HG03457 (cell line): ENCODE results near the gene PLPP7.
"Not testable (repeated sequence)": the region's sequence is repeated elsewhere in the genome, so short reads cannot be mapped to it uniquely, and the experiment has no call there.

Experiments
- ATAC-seq: cut with Tn5 transposase; IDR thresholded peaks from one replicate; pipeline ENCODE4 v1.9.1; 2021; ENCODE audit warnings: moderate number of reproducible peaks; ENCODE audit not compliant: unreplicated experiment

Gene PLPP7

DNA sequence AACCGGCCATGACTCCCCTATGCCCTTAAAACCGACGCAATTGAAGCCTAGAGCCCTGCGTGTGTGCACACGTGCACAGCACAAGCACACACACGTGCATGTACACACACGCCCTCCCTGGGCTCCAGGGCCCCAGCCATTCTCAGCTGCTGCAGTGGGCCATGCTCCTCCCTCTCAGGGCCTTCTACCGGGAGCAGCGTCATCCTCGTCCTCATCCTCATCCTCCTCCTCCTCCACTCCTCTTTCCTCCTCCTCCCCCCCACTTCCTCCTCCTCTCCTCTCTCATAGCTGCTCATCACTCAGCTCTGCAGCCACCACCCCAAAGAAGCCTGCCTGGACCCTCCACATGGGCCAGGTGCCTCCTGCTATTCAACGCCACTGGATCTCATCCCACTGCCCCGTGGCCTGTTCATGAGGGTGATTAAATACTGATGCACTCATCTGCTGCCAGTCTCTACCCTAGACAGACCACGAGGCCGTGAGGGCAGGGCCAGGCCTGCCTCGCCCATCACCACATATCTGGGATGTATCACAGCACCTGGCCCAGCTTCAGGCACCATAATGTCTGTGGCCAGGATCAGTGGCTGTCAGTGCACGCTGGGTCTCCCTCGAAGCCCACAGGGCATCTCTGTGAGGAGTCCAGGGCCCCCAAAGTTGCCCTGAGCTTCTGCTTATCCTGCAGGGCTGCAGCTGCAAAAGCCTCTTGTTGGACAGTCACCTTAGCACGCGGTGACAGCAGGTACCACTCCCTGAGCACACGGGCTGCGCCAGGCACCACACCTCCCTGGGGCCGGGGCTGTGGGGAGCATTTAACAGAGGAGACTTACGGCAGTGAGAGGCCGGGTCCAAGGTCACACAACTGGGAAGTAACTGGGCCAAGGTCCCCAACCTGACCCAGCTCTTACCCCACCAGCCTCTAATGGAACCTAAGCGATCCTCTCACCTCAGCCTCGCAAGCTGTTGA is 23.0 kb upstream of the PLPP7 start:
- no peak for ATAC-seq

DNA sequence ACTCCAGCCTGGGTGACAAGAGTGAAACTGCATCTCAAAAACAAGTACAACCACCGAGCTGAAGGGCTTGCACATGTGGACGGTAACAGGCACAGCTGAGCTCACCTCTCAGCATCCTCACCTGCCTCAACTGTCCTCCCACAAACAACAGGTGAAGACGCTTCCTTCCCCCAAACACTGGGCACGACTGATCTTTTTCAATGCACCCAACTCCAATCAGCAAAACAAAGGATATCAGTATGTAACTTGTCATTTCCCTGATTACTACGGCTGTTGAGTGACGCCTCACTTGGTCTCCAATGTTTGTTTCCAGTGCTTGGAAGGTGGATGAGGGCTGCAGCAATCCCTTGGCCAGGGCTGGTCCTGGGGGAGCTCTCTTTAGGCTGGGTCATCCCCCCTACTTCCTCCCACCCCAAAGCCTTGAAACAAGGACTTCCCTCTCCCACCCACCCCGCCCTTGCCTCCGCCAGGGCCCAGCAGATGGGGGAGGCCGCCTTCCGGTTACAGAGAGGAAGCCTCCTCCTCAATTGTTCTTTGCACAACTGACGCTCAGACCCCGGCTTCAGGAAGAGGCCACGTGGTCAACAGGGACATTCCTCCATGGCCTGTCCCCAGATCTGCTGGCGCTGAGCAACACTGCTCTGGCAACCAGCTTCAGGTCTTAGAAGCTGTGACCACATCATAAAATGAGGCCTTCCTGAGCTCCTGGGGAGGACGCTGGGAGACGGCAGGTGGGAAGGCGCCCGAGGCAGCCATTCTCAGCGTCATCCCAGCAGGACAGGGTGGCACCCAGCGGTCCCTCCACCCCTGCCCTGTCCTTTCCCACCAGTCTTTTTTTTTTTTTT is 19.1 kb upstream of the PLPP7 start:
- ATAC-seq: no peak

GRCh38 chr9:131271016-131271273 is 18.6 kb upstream of the PLPP7 start:
- not testable (repeated sequence) for ATAC-seq

DNA sequence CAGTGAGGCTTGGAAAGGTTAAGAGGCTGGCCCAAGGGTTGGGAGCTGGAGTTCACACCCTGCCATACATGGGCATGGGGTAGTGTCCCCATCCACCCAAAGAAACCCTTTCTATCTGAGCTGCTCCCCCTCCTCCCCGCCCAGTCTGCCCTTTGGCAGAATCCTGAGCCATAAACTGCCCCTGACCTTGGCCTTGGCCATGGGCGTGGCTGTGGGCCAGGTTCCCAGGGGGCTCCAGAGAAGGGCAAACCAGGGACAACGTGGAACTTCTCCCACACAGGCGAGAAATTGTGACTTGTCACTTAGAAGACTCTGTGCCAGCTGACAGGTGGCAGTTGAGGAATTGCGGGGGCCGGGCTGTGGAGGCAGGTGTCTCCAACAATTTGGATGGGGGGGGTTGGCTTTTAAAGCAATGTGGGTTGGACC is 18.0 kb upstream of the PLPP7 start:
- ATAC-seq: no peak

DNA sequence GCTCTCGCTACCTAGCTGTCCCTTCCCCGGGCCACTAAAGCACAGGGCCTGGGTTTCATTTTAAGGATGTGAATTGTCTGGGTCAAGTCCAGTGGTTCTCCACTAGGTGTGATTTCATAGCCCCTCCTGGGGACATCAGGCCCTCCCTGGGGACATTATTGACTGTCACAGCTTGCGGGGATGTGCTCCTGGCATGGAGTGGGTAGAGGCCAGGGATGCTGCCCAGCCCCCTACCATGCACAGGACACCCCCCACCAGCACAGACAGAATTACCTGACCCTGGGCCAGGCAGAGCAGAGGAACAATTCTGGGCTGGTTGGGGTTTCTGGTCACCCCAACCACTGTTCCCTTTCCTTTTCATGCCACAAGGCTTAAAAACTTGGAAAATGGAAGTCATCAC is 17.3 kb upstream of the PLPP7 start:
- no peak for ATAC-seq

DNA sequence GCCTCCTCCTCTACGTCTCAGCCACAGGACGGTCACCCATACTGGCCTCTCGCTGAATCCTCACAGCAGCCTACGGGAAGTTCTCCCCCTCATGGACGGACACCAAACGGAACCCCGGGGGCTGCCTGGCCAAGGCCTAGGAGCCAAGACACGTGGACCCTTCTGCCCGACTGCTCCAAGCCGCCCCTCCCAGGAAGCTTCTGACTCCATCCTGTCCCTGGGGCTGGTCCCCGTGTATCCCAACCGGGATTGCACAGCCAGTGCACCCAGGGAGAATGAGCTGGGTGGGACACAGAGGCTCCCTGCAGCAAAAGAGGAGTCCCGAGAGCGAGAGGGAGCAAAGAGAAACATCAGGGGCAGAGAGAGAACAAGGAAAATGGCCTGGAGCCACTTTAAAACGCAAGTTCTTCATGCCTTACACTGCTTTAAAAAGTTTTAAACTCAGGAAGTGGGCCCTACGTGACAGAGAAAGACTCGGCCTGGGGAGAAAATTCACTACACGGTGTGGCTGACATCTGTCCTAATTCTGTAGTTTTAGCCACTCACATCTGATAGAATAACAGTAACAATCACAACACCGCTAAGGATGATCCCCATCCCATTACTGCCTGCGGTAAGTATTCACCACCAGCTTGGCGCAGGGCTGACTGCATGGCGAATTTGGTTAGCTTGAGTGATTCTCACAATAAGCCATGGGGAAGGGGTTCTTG is 16.2 kb upstream of the PLPP7 start:
- no peak for ATAC-seq

GRCh38 chr9:131273856-131274673 is 15.5 kb upstream of the PLPP7 start:
- no peak for ATAC-seq

DNA sequence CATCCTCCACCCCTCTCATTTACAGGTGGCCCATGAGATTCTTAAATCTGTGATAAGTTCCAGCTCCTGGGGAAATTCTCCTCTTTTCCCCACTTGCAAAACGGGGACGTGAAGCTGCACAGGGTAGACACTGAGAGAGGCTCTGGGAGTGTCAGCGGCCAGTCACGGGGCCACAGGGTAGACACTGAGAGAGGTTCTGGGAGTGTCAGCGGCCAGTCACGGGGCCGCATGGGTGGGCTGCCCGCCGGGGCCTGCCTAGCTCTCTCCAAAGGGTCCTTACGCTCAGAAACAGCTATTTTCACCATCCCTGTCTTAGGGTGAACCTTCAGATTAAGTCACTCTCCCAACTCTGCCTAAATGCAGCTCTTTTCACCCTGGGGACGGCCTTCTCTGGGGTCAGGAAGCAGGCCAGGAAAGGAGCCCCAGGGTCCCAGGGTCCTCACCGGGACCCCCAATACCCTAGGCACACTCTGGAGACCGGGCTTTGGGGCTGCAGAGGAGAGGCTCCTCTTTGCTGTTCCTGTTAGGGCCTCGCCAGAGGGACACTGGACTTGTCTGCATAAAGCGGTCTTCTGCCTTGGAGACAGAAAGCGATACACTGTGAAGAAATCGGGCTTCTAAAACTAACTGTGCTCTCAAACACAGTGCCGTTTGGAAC is 14.7 kb upstream of the PLPP7 start:
- no peak for ATAC-seq

GRCh38 chr9:131275332-131276093 is 14.0 kb upstream of the PLPP7 start:
- ATAC-seq: no peak

DNA sequence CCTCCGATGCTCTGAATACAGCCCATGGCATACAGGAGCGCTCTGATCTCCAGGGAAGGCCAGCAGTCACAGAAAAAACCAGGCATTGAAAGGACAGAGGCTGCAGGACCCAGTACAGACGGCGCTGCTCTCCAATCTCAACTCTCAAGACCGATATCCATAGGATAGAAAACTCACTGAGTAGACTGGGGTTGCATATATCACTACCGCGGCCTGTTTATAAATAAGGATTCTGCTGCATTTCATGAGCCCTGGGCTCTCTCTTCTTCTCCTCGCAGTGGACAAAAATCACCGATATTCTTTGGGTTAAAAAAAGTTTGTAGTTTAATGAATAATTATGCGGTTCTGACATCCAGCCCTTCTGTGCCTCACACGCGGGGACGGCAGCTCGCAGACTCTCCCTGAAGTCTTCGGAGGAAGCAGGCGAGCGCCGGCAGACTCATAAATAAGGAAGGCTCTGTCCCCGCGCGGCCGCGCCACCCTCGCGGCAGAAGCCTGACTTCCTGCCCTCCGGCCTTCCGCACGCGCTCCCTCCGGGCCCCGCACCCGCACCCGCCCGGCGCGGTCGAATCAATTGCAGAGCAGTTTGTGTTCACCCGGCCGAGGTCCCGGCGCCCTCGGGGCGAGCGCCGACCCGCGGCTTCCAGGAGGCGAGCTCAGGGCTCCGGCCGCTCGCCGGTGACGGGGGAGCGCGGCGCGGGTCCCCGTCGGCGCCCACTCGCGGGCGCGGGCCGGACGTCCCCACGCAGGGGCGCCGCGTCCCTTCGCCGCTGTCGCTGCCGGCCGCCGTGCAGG is 13.2 kb upstream of the PLPP7 start, which contains the start of gene FAM78A:
FAM78A (minus strand) TSS at position 417 of the 795 bp plus-strand sequence; CDS start at position 86, 331 bp downstream.
- ATAC-seq: no peak

DNA sequence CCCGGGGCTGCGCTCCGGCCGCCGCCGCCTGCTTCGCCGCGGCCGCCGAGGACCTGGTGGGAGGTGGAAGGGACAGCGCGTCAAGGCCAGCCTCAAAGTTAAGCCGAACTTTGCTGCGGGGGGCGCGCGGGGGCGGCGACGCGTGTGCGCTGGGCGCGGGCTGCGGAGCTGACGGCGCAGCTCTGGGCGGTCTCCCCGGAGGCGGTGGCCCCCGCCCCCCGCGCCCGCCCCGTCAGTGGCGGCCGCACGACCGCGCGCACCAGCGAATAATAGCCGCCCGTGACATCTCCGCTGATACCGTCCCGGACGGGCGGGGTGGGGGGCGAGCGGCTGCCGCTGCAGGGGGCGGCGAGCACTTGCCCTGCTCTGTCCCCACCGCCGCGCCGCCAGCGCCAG is 12.6 kb upstream of the PLPP7 start:
- ATAC-seq: no peak

GRCh38 chr9:131277287-131277909 is 12.1 kb upstream of the PLPP7 start:
- ATAC-seq: no peak

GRCh38 chr9:131277910-131278701 is 11.4 kb upstream of the PLPP7 start:
- no peak for ATAC-seq

DNA sequence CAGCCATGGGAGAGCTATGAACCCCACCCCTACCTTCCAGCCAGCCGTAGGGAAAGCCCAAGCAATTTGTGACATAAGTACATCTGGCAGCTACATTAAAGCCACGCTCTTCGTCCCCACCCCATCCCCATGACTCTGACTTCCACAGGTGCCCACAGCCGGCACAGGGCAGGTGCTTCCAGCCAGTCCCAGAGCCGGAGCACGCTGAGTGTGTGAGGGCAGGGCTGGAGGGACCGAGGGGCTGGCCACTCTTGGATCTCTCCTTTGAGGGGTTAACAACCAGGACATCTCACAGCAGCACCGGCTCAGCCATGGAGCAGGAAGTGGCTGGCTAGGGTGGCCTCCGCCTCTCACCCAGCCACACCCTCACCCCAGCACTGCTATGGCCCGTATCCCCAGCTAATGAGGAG is 10.8 kb upstream of the PLPP7 start:
- ATAC-seq: no peak

DNA sequence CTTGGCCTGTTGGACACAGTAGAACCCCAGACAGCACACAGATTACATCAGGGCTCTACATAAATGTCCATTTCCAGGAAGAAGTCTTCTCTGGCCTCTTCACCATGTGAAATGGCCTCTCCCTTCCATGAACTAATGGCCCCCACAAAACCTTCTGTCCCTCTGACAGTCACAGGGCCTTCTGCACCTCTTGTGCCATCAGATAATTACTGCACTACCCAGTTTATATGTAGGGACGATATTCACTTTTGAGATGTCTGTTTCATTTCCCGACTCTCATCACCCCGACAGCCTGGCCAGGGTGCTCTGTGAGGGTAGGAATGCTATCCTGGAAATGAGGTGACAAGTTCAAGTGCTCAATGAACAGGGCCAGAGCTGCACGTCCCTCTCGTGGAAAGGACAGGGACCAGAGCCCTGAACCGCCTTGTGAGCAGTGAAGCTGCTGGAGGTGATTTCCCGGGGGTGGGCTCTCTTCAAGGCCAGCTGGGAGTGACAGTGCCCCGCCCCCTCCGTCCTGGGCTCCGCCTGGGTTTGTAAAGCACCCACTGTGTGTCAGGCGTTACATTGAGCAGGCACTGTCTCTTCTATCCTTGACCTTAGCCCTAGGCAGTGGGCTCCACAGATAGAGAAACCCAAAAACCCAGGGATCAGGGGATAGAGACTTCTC is 10.2 kb upstream of the PLPP7 start:
- no peak for ATAC-seq

- no peak for ATAC-seq
Observed at GRCh38 chr9:131279863-131280570, 9.5 kb upstream of the PLPP7 start.
